NCI-H526 (cell line): ENCODE data around the gene TOP1.
"Not testable (repeated sequence)": the region's sequence is repeated elsewhere in the genome, so short reads cannot be mapped to it uniquely, and the experiment has no call there.

Experiments
- DNase-seq, 2 experiments: peaks; one replicate each; lab custom pipeline; 2025; lab: John Stamatoyannopoulos, UW

Gene TOP1

DNA sequence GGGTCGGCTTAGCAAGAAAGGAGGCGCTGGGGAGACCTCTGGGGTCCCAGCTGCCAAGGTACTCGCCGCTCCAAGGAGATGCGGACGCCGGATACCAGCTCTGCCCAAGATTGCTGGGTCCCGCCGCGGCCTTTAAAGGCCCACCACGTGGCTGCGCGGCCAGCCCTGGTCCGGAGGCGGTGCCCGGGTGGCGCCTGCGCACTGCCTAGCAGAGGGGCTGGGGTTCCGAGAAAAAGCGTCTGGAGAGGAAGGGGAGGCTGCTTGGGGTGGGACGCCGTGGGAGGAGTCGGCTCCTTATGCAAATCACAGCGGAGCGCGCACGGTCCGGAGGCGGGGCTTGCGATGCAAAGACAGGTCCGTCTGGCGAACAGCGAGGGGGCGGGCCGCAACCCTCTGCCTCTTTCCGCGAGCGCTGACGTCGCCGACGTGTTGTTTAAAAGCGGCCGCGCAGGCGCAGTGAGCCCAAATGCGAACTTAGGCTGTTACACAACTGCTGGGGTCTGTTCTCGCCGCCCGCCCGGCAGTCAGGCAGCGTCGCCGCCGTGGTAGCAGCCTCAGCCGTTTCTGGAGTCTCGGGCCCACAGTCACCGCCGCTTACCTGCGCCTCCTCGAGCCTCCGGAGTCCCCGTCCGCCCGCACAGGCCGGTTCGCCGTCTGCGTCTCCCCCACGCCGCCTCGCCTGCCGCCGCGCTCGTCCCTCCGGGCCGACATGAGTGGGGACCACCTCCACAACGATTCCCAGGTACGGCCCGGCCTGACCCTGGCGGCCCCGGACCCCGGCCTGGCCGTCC, at the start of gene TOP1:
Gene TOP1 (plus strand): TSS at position 464 of the 791 bp plus-strand sequence. CDS start 246 bp downstream, at position 710.
- DNase-seq: peak; percentile 97 to 100

DNA sequence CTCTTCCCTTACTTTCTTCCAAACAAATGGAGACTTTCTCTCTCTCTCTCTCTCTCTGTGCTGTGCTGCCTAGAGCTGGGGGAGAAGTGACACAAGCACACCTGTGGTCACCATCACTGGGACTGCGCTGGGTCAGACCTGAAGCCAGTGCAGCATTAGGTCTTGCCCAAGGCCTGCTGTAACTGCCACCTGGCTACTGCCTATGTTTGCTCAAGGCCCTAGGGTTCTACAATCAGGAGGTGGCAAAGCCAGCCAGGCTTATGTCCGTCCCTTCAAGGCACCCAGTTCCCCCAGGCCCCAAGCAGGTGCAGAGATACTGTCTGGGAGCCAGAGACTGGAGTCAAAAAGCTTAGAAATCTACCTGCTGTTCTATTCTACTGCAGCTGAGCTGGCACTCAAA, 49.4 kb upstream of the TOP1 start:
- no peak for DNase-seq

DNA sequence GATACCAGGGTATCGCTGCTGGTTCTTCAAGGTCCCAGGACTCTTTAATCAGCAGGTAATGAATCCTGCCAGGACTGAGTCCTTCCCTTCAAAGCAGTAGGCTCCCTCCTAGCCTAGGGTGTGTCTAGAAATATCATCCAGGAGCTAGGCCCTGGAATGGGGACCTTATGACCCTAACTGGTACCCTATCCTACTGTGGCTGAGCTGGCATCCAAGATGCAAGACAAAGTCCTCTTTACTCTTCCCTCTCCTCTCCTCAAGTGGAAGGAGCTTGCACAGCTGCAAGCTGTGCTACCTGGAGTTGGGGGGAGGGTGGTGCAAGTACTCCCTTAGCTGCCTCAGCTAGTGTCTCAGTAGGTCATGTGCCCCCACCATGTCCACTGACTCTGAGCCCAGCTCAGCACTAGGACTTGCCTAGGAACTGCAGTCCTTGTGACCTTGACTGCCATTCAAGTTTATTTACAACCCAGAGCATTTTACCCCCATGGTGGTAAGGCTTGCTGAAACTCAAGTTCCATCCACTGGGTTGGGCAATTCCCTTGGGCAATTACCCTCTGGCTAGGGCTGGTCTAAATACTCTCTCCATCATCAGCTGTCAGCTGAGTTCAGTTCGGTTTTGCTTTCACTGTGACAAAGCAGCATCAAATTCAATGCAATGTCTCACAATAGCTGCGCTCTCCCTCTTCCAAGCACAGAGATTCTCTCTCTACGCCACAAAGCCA, 48.4 kb upstream of the TOP1 start:
- DNase-seq: no peak

DNA sequence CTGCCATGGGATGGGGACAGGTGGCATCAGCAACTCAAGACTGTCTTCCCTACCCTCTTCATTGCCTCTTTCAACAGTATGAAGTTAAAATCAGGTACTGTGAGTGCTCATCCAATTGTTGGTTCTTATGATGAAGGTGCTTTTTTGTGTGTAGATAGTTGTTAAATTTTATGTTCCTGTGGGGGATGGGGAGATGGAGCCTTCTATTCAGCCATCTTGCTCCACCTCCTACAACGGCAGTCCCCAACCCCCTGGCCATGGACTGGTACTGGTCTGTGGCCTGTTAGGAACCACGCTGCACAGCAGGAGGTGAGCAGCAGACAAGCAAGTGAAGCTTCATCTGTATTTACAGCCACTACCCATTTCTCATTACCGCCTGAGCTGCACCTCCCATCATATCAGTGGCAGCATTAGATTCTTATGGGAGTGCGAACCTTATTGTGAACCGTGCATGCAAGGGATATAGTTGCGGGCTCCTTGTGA, 47.8 kb upstream of the TOP1 start:
- no peak for DNase-seq

DNA sequence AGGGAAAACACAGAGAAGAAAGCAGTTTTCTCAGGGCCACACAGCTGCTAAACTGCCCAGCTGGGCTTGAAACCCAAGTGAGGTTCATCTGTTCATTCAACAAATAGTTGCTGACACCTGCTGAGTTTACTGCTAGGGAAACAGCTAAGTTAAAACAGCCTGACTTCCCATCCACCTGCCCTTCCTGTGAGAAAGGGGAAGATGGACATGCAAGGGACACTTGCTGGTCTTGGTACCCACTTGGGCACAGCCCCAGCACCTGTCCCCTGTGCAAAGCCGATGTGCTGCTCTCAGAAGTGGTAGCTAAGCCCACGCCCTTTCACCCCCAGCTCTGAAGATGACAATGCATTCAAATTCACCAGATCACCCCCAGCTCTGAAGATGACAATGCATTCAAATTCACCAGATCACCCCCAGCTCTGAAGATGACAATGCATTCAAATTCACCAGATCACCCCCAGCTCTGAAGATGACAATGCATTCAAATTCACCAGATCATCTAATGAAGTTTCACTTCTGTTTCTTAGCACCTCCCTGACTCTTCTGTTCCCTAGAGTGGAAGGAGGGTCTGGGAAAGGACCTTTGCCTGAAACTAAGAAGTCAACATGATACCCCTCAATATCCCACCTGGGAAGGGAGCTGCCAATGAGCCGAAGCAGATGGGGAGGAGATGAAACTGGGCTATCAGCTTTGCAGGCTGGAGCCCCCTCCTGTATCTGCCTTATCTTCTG, 46.0 kb upstream of the TOP1 start:
- no peak for DNase-seq

DNA sequence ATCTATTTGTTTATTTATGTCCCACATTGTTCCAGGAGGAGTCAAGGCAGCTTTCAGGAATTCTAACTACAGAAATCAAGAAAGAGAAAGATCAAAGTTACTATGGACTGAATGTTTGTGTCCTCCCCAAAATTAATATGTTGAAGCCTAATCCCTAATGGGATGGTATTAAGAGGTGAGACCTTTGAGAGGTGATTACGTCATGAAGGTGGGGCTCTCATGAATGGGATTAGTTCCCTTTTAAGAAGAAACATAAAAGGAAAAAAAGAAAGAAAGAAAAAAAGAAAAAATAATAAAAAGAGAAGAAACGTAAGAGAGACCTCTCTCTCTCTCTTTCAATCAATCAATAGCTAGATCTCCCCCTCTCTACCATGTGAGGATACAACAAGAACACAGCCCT, 44.7 kb upstream of the TOP1 start:
- no peak for DNase-seq

DNA sequence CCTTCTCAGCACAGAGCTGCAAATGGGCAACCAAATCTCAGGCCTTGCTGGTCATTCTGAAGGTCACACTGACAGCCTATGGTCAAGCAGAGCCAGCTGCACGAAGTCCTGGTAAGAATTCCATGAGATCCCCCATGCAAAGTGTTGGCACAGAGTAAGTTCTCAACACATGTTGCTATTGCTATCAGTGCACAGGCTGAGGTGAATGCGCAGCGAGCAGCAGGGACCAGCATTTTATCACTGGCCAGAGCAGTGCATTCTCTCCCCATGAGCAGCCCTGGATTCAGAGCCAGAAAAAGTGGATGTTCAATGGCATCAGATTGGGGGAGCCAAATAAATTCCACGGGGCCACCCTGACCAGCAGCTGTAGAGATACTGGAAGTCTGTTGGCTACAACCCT, 44.1 kb upstream of the TOP1 start:
- DNase-seq: no peak

DNA sequence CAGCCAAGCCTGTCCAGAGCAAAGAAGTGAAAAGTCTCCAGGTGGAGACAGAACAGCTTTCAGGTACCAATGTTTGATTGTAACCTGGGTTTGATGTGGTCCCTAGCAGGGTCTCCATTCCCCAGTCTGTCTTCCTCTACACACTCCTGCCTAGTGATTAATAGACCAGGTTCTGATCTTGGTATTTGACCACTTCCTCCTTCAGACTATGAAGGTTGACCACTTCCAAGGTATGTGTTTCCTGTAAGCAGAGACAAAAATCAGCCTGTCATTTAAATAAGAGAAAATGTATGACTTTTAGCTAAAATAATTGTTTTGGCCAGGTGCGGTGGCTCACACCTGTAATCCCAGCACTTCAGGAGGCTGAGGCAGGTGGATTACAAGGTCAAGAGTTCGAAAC, 41.8 kb upstream of the TOP1 start:
- no peak for DNase-seq

DNA sequence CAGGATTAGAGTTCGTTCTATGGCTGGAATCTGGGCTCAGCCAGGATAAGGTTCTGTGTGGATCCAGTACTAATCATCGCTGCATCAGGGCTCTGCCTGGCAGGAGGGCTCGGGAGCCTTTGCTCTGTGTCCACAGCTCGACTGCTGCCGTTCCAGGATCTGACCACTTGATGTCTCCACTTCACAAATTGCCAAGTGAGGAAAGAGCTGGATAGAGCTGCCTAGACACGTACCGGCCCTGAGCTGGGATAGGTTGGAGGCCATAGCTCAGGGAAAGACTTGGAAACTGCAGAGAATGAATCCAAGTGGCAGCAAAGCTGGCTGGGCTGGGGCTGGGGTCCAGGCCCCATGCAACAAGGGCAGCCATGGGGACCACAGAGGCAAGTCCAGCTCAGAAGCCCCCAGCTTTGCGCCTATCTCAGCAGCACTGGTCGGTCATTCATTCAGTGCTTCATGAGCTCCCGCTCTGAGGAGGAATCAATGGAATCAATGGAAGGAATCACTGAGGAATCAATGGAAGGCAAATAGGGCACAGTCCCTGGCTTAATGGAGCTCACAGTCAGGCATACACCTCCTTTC, 38.0 kb upstream of the TOP1 start:
- DNase-seq: peak; percentile 66 to 90

DNA sequence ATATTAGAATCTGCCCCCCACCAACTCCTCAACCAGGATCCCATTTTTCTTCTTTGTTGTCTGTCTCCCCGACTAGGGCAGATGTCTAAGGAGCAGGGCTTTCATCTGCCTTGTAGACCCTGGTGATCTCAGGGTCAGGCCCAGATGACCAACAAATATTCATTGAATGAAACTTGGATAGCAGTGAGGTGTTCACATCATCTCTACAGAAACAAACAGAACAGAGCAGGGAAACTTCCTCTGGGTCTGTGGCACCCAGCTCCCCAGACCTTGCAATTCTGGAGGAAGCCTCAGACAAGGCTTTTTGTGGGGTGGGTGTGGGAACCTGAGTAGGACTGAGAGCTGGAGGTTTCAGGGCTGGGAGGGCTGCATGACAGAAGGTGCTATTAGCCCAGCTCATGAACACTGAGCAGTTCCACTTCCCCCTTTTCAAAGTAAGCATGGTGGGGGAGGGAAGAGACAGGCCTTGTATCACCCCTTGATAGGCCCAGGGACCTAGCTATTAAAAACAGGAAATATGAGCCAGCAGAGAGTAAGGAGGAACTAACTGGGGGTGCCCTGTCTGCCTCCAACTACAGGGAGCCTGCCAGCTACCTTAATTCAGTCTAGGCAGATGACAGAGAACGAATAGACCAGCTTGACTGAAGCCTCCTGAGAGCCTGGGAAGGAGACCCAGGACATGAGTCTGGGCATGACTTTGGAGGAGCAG, 37.3 kb upstream of the TOP1 start:
- DNase-seq: no peak

DNA sequence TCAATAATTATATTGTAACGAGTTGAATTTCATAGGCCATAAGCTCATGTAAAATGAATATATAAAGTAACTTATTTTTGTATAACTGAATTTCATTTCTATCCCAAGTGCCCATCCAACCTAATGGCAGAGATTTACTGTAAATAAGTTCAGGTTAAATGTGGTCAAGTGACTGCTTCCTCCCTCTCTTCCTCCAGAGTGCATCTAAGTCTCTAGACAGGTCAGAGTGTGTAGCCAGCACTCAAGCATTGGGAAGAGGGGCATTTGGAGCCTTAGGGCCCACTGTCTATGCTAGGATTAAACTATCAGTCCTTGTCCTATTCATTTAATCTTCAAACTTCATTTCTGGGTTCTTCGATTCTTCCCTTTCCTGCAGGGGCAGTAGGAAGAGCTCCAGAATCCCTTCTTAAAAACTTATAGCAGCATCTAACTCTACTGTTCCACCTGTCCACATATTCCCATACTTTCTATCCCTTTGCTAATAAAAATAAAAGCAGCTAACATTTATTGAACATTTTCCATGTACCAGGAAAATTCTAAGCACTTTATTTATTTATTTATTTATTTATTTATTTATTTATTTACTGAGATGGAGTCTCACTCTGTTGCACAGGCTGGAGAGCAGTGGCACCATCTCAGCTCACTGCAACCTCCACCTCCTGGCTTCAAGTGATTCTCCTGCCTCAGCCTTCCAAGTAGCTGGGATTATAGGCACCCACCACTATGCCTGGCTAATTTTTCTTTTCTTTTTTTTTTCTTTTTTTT, 36.1 kb upstream of the TOP1 start:
- DNase-seq: no peak

DNA sequence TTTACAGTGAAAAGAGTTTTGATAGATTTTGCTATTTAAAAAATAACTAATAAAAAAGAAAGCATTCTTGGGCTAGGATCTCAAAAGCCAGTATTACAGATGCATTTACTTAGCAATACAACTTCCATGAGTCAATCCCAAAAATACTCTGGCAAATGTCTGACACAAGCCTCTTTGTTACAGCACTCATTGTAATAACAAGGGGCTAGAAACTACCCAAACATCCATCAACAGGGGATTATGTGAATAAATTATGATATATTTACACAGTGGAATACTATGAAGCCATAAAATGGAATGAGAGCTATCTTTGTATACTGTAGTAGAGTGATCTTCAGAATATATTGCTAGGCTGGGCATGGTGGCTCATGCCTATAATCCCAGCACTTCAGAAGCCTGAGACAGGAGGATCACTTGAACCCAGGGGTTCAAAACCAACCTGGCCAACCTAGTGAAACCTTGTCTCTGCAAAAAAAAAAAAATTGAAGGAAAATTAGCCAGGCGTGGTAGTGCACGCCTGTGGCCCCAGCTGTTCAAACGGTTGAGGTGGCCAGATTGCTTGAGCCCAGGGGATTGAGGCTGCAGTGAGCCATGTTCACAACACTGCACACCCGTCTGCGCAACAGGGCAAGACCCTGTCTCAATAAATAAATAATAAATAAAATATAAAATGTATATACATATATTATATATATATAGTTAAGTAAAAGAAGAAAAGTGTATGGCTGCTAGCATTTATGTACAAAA, 34.7 kb upstream of the TOP1 start:
- no peak for DNase-seq

DNA sequence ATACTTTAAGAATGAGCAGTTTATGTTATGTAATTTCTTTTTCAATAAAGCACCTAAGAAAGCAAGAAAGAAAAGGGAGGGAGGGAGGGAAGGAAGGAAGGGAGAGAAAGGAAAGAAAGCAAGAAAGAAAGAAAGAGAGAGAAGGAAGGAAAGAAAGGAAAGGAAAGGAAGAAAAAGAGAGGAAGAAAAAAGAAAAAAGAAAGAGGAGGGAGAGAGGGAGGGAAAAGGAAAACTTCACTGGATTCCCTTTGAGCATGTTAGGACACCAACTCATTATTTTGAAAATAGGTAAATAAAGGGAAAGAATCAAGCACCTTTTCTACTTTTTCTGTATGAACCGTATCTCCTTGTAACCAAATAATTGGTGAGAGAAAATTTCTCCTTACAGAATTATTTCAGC, 32.3 kb upstream of the TOP1 start:
- DNase-seq: no peak

DNA sequence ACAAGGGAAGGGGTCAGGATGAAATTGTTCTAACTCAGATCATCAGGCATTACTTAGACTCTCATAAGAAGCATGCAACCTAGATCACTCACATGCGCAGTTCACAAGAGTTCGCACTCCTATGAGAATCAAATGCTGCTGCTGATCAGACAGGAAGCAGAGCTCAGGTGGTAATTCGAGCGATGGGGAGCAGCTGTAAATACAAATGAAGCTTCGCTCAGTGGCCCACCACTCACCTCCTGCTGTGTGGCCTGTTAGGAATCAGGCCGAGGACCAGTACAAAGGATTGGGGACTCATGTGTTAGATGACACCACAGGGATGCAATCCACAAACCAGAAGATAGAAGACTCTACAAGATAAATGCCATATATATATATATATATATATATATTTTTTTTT, 31.5 kb upstream of the TOP1 start:
- DNase-seq: no peak

DNA sequence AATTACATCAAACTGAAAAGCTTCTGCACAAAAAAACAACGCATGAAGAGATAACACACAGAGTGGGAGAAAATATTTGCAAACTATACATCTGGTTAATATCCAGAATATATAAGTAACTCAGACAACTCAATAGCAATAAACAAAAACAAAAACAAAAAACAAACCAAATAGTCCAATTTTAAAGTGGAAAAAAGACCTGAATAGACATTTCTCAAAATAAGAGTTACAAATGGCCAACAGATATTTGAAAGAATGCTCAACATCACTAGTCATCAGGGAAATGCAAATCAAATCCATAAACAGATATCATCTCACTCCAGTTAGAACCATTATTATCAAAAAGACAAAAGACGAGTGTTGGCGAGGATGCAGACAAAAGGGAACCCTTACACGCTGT, 28.8 kb upstream of the TOP1 start:
- DNase-seq: peak in 1 of 2 experiments; percentile 8

DNA sequence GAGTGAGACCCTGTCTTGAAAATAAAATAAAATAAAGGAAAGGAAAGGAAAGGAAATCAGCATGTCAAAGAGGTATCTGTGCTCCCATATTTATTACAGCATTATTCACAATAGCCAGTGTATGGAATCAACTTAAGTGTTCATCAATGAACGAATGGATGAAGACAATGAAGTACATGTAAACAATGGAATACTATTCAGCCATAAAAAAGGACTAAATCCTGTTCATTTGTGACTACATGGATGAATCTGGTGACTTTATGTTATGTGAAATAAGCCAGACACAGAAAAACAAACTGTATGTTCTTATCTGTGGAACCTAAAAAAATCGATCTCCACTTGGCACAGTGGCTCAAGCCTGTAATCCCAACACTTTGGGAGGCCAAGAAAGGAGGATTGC, 28.0 kb upstream of the TOP1 start:
- DNase-seq: no peak

DNA sequence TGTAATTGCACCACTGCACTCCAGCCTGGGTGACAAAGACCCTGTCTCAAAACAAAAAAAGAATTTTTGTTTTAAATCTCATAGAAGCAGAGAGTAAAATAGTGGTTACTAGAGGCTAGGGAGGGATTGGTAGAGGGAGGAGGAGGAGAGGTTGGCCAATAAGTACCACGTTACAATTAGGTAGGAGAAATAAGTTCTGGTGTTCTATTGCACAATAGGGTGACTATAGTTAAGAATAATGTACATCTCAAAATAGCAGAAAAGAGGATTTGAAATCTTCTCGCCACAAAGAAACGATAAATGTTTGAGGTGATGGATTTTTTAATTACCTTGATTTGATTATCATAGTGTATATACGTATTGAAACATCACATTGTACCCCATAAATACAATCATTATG, 27.1 kb upstream of the TOP1 start:
- no peak for DNase-seq

DNA sequence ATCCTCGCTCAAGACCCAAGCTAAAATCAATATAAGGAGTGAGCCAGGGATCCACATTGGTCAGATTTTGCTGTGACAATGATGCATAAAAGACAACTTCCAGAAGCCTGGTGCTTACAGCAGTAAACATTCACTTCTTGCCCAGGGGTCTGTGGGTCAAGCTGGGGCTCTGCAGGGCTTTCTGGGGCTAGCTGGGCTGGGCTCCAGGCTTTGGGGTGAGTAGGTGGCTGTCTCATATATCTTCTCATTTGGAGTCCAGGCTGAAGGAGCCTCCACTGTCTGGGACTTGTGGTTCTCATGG, 25.8 kb upstream of the TOP1 start:
- no peak for DNase-seq

DNA sequence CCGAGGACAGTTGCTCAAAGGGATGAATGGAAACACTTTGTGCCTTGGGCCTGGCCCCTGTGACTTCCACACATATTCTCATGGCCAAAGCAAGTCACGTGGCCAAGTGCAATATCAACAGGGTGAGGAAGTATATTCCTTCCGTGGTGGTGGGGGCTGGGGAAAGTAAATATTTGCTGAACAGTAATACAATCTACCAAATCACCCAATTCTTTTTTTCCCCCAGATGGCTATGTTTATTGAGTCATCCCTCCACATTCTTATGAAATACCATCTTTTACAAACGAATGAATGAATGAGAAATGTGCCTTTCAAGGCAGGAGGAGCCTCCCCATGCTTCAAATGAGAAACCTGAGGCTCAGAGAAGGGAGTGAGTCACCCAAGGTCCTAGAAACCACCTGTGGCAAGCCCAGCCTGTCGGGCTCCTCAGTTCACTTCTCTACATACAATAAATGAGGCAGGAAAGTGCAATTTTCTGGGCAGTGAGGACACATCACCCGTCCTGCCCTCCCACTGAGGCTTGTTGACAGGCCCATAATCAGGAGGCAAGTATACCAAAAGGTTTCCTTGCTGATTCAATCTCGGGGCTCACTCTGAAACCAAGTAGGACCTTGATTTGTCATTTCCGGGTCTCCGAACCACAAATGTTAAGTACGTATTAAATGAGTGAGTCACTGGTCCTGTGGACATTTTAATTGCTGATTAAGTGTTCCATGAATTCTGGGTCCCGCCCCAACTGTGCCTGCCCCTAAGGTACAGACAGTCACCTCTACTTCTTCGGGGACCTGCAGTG, 25.3 kb upstream of the TOP1 start:
- DNase-seq: no peak

DNA sequence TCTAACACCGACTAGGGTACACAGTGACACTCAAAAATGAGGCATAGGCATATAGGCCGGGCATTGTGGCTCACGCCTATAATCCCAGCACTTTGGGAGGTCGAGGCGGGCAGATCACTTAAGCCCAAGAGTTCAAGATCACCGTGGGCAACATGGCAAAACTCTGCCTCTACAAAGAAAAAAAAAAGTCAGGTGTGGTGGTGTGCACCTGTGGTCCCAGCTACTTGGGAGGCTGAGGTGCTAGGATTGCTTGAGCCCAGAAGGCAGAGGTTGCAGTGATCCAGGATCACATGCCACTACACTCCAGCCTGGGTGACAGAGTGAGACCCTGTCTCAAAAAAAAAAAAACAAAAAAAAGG, 24.7 kb upstream of the TOP1 start:
- DNase-seq: not testable (repeated sequence)
